OCI-LY7 (cell line): ENCODE measurements around the gene FOXP1.

Experiments used
- EZH2phosphoT487 ChIP-seq: fragments of 200-600 bp; sonication (generic); IDR thresholded peaks from 2 replicates; pipeline ENCODE4 v1.6.1; 2018; ENCODE audit warnings: low read depth, borderline replicate concordance, mild to moderate bottlenecking, mixed run types, antibody characterized with exemption, low read length, moderate library complexity, mixed read lengths
- TF ChIP-seq, protein P1 (sequence below): fragments of 200-600 bp; sonication (generic); conservative IDR thresholded peaks from 2 replicates; pipeline ENCODE4 v1.5.1; 2014; ENCODE audit warnings: mild to moderate bottlenecking, antibody characterized with exemption, low read length, moderate library complexity, mixed read lengths

DNA sequence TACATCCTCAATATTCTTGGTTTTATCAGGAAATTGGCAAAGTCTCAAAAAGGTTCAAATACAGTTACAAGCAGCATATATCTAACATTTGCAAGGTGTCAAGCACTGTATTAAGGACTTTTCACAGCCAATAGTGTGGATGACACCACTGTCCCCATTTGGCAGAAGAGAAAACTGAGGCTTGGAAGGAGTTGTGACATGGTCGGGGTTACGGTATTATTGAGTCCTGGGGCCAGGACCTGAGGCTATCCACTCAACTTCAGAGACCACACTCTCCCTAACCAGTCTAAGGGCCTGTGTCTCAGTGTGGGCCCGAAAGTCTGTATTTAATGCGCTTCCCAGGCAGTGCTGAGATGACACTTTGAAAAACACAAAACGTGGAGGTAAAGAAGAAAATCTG lies 99.1 kb downstream of the FOXP1 start:
- TF ChIP-seq, protein P1, sequence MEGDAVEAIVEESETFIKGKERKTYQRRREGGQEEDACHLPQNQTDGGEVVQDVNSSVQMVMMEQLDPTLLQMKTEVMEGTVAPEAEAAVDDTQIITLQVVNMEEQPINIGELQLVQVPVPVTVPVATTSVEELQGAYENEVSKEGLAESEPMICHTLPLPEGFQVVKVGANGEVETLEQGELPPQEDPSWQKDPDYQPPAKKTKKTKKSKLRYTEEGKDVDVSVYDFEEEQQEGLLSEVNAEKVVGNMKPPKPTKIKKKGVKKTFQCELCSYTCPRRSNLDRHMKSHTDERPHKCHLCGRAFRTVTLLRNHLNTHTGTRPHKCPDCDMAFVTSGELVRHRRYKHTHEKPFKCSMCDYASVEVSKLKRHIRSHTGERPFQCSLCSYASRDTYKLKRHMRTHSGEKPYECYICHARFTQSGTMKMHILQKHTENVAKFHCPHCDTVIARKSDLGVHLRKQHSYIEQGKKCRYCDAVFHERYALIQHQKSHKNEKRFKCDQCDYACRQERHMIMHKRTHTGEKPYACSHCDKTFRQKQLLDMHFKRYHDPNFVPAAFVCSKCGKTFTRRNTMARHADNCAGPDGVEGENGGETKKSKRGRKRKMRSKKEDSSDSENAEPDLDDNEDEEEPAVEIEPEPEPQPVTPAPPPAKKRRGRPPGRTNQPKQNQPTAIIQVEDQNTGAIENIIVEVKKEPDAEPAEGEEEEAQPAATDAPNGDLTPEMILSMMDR: no peak
- TF ChIP-seq EZH2phosphoT487: no peak
